Sigmoid colon (tissue), 7 donors: ENCODE data around the gene EHBP1. TPM values are rescaled to one million over a fixed set of nuclear protein-coding genes. Genes with fewer than 3 reads are reported as not detected.

Experiments used
- DNase-seq: peaks from one replicate; pipeline ENCODE4 v3.0.0-alpha.2; 2019
- H3K27ac ChIP-seq, 4 donors: fragments of 200-600 bp; sonication (generic); one replicate each; pipeline ENCODE4 v1.5.1; 2016 to 2019; ENCODE audit warnings: mild to moderate bottlenecking in 1 of 4
- H3K27me3 ChIP-seq, 3 donors: fragments of 200-600 bp; sonication (generic); one replicate each; pipeline ENCODE4 v1.5.1; 2019; ENCODE audit warnings: mild to moderate bottlenecking in 1 of 3
- H3K36me3 ChIP-seq, 4 donors: fragments of 200-600 bp; sonication (generic); one replicate each; pipeline ENCODE4 v1.5.1; 2016 to 2019
- H3K4me1 ChIP-seq, 4 donors: fragments of 200-600 bp; sonication (generic); one replicate each; pipeline ENCODE4 v1.5.1; 2017 to 2019
- H3K4me3 ChIP-seq, 4 donors: fragments of 200-600 bp; sonication (generic); one replicate each; pipeline ENCODE4 v1.5.1; 2017 to 2019; ENCODE audit warnings: mild to moderate bottlenecking in 2 of 4, moderate library complexity in 1 of 4
- H3K9me3 ChIP-seq, 4 donors: fragments of 200-600 bp in 3 of 4; sonication (generic) in 3 of 4; one replicate each; pipeline versions ENCODE4 v1.5.1 to v1.6.1; 2013 to 2019
- EP300 ChIP-seq, 4 donors: sonication (generic); formaldehyde crosslinking; IDR thresholded peaks; one replicate each; pipeline ENCODE4 v1.6.1; 2017; ENCODE audit warnings: antibody characterized with exemption in 4 of 4
- POLR2A ChIP-seq, 2 donors: fragments of 450-650 bp; IDR thresholded peaks; one replicate each; pipeline ENCODE4 v1.6.1; 2016; ENCODE audit warnings: antibody characterized with exemption in 2 of 2, mild to moderate bottlenecking in 2 of 2, moderate library complexity in 2 of 2
- POLR2AphosphoS5 ChIP-seq, 4 donors: sonication (generic); formaldehyde crosslinking; IDR thresholded peaks; one replicate each; pipeline ENCODE4 v1.6.1; 2017; ENCODE audit warnings: antibody characterized with exemption in 4 of 4
- WGBS, 2 donors: extraction: QIAGEN DNeasy Blood & Tissue Kit; methylation state at CpG; one replicate each; pipeline ENCODE4 v1.1.7; 2013; 5-methylcytosine and 5-hydroxymethylcytosine counted together
- intact Hi-C: fragments of 100-400 bp; cut with DNase I; formaldehyde crosslinking; loops from one replicate; pipeline ENCODE4 v1.15.1; 2023
- polyA plus RNA-seq, 3 donors: library from polyadenylated mRNA; stranded (reverse); fragments of 200-250 nt; gene quantifications; one replicate each; pipeline ENCODE4 v1.2.3, GENCODE V29; 2013
- total RNA-seq, 4 donors: library from RNA; depleted of rRNA; stranded (reverse); fragments of >200 nt; gene quantifications; one replicate each; pipeline ENCODE4 v1.1.0, GENCODE V29; 2016
- TF ChIP-seq, protein P1 (sequence below), 4 experiments: fragments of 450-650 bp in 3 of 4; fragments of 200-600 bp in 1 of 4; IDR thresholded peaks; one replicate each; pipeline ENCODE4 v1.5.1; 2016 to 2019; ENCODE audit warnings: antibody characterized with exemption in 4 of 4, mild to moderate bottlenecking in 3 of 4, moderate library complexity in 2 of 4
- donor health status: healthy with polysubstance abuse.
- donor health status: Bipolar disorder and iron deficiency.
- donor health status: healthy.

The EHBP1 gene
- total and polyA plus RNA-seq, 7 donors = 12.7 to 161 (median 121) TPM

GRCh38 chr2:62870966-62871365, 165.5 kb downstream of the EHBP1 start:
- no peak for DNase-seq
- H3K4me1 ChIP-seq = no peaks in the 10 kb centered on the region
- no peak for TF ChIP-seq POLR2A (IDR thresholded peaks at IDR 0.05)
- TF ChIP-seq EP300 (IDR thresholded peaks at IDR 0.05) = no peak
- TF ChIP-seq POLR2AphosphoS5 (IDR thresholded peaks at IDR 0.05) = no peak
- TF ChIP-seq, protein P1, sequence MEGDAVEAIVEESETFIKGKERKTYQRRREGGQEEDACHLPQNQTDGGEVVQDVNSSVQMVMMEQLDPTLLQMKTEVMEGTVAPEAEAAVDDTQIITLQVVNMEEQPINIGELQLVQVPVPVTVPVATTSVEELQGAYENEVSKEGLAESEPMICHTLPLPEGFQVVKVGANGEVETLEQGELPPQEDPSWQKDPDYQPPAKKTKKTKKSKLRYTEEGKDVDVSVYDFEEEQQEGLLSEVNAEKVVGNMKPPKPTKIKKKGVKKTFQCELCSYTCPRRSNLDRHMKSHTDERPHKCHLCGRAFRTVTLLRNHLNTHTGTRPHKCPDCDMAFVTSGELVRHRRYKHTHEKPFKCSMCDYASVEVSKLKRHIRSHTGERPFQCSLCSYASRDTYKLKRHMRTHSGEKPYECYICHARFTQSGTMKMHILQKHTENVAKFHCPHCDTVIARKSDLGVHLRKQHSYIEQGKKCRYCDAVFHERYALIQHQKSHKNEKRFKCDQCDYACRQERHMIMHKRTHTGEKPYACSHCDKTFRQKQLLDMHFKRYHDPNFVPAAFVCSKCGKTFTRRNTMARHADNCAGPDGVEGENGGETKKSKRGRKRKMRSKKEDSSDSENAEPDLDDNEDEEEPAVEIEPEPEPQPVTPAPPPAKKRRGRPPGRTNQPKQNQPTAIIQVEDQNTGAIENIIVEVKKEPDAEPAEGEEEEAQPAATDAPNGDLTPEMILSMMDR (IDR thresholded peaks at IDR 0.05) = no peak
- 91 to 94% methylated on average over 1 of the region's 1 CpG for WGBS, 2 donors
- H3K27me3 ChIP-seq = no peaks in the 10 kb centered on the region
- intact Hi-C loops = no loop called here
- peaks cover 4 to 52% (median 20%) of the 10 kb centered on the region in 4 donors for H3K36me3 ChIP-seq
- no peak overlapping the region for H3K27ac ChIP-seq
- H3K4me3 ChIP-seq = no peak overlapping the region
- peaks cover 0 to 2% (median 0%) of the 10 kb centered on the region in 4 donors for H3K9me3 ChIP-seq

- TF ChIP-seq POLR2A (IDR thresholded peaks at IDR 0.05) = no peak
- no peak for TF ChIP-seq EP300 (IDR thresholded peaks at IDR 0.05)
- TF ChIP-seq POLR2AphosphoS5 (IDR thresholded peaks at IDR 0.05) = no peak
- TF ChIP-seq, protein P1 (IDR thresholded peaks at IDR 0.05) = no peak
- WGBS, 2 donors = 92 to 93% methylated on average over 1 of the region's 1 CpG
- intact Hi-C loops = no loop called here
- Histone ChIP-seq H3K27me3 (no peaks in the 10 kb centered on the region), H3K4me3 (no peak overlapping the region), H3K4me1 (no peaks in the 10 kb centered on the region), H3K36me3 (peaks cover 3 to 52% (median 21%) of the 10 kb centered on the region in 4 donors), H3K9me3 (peaks cover 0 to 2% (median 0%) of the 10 kb centered on the region in 4 donors), H3K27ac (no peak overlapping the region)
- no peak for DNase-seq
These were observed 166.0 kb downstream of the EHBP1 start for GRCh38 chr2:62871506-62871905.

DNA sequence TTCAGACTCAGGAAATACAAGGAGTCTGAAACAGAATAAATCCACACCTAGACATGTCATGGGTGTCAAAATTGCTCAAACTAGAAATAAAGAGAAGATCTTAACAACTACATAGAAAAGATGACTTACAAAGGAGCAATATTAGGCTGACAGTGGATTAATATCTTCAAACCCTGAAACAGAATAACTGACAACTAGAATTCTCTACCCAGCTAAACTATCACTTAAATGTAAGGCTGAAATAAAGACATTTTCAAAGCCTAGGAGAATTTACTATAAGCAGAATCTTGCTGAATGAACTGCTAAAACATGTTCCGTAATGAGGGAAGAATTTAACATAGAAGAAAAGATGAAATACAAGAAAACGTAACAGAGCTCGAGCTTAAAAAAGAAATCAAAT, 168.1 kb downstream of the EHBP1 start:
- Histone ChIP-seq H3K4me1 (no peaks in the 10 kb centered on the region), H3K4me3 (no peak overlapping the region), H3K9me3 (peaks cover 0 to 2% (median 0%) of the 10 kb centered on the region in 4 donors), H3K27ac (no peak overlapping the region), H3K27me3 (no peaks in the 10 kb centered on the region), H3K36me3 (peaks cover 8 to 64% (median 32%) of the 10 kb centered on the region in 4 donors)
- no peak for TF ChIP-seq POLR2A (IDR thresholded peaks at IDR 0.05)
- no peak for TF ChIP-seq EP300 (IDR thresholded peaks at IDR 0.05)
- no peak for TF ChIP-seq POLR2AphosphoS5 (IDR thresholded peaks at IDR 0.05)
- TF ChIP-seq, protein P1 (IDR thresholded peaks at IDR 0.05) = no peak
- intact Hi-C loops = no loop called here
- no peak for DNase-seq
- WGBS, 2 donors = 97% methylated on average over 3 of the region's 3 CpGs

DNA sequence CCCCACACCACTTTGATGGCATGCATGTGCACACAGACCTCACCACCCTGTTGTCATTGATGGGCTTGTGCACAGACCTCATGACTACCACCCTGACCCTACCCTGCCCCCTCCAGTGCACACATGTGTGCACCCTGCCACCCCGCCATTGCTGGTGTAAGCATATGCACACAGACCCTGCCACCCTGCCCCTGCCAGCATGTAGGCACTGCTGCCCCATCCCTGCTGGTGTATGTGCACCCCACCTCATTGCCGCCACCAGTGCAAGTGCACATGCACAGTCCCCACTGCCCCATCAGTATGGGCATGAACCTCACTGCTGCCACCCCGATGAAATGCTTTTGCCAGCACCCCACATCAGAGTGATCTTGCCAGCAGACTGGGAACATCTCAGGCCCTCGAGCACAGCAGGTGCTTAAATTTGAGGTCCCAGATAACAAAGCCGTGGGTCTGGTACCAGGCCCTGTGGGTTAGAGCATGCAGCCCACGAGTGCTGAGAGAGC, 169.4 kb downstream of the EHBP1 start:
- H3K27me3 ChIP-seq = no peaks in the 10 kb centered on the region
- no peak overlapping the region for H3K27ac ChIP-seq
- intact Hi-C loops = no loop called here
- H3K9me3 ChIP-seq = peaks cover 0 to 2% (median 0%) of the 10 kb centered on the region in 4 donors
- H3K4me3 ChIP-seq = no peak overlapping the region
- no peak for DNase-seq
- WGBS, 2 donors = 97% methylated on average over 6 of the region's 6 CpGs
- TF ChIP-seq, protein P1 (IDR thresholded peaks at IDR 0.05) = no peak
- TF ChIP-seq POLR2AphosphoS5 (IDR thresholded peaks at IDR 0.05) = no peak
- H3K4me1 ChIP-seq = no peaks in the 10 kb centered on the region
- peaks cover 8 to 70% (median 32%) of the 10 kb centered on the region in 4 donors for H3K36me3 ChIP-seq
